Fibroblast of lung (primary cell): ENCODE data around the gene RAP1GAP2. TPM values are rescaled to one million over a fixed set of nuclear protein-coding genes. Genes with fewer than 3 reads are reported as not detected.

Source experiments
- DNase-seq, 2 donors: peaks; one replicate each; pipeline versions ENCODE4 v3.0.0 to v3.0.0-alpha.2; 2010; ENCODE audit warnings: low read depth in 2 of 2
- H2AFZ ChIP-seq: 2 replicates; pipeline ENCODE4 v1.5.1; 2012; ENCODE audit warnings: low read length, control low read depth, inconsistent platforms
- H3K27ac ChIP-seq: 2 replicates; pipeline ENCODE4 v1.5.1; 2011; ENCODE audit warnings: low read length, control low read depth; ENCODE audit not compliant: insufficient read depth
- H3K27me3 ChIP-seq: 2 replicates; pipeline ENCODE4 v1.5.1; 2011; ENCODE audit warnings: mild to moderate bottlenecking, low read length; ENCODE audit not compliant: control insufficient read depth, insufficient read depth
- H3K36me3 ChIP-seq: 2 replicates; pipeline ENCODE4 v1.5.1; 2011; ENCODE audit warnings: low read length; ENCODE audit not compliant: control insufficient read depth, insufficient read depth
- H3K4me1 ChIP-seq: 2 replicates; pipeline ENCODE4 v1.5.1; 2011; ENCODE audit warnings: low read length; ENCODE audit not compliant: control insufficient read depth, insufficient read depth; ENCODE audit errors: extremely low read depth
- H3K4me2 ChIP-seq: 2 replicates; pipeline ENCODE4 v1.5.1; 2011; ENCODE audit warnings: low read length, control low read depth; ENCODE audit not compliant: insufficient read depth; ENCODE audit errors: extremely low read depth
- H3K4me3 ChIP-seq, 4 experiments: fragments of 200-600 bp in 1 of 4; sonication (generic) in 1 of 4; replicated peaks in 1 of 4; 2 replicates each; pipeline ENCODE4 v1.5.1; 2011 to 2016; ENCODE audit warnings: low read length in 4 of 4, low read depth in 3 of 4, mild to moderate bottlenecking in 3 of 4, control low read depth in 2 of 4, inconsistent platforms in 1 of 4, mixed read lengths in 1 of 4; ENCODE audit not compliant: insufficient read depth in 1 of 4; ENCODE audit errors: control extremely low read depth in 1 of 4
- H3K79me2 ChIP-seq: 2 replicates; pipeline ENCODE4 v1.5.1; 2012; ENCODE audit warnings: mild to moderate bottlenecking, low read length, inconsistent platforms; ENCODE audit not compliant: control insufficient read depth, insufficient read depth
- H3K9ac ChIP-seq: 2 replicates; pipeline ENCODE4 v1.5.1; 2011; ENCODE audit warnings: mild to moderate bottlenecking, low read length, control low read depth; ENCODE audit not compliant: insufficient read depth
- H3K9me3 ChIP-seq: 2 replicates; pipeline ENCODE4 v1.5.1; 2012; ENCODE audit warnings: low read depth, low read length; ENCODE audit not compliant: control insufficient read depth, insufficient read depth
- H4K20me1 ChIP-seq: 2 replicates; pipeline ENCODE4 v1.5.1; 2011; ENCODE audit warnings: low read length; ENCODE audit not compliant: control insufficient read depth, insufficient read depth; ENCODE audit errors: extremely low read depth
- CTCF ChIP-seq, 2 donors: IDR thresholded peaks in 1 of 2; conservative IDR thresholded peaks in 1 of 2; 1 replicate in 1 of 2; 2 replicates in 1 of 2; pipeline ENCODE4 v1.5.1; 2011 to 2012; ENCODE audit warnings: low read length in 2 of 2, control low read depth in 1 of 2, inconsistent platforms in 1 of 2, low read depth in 1 of 2, mild to moderate bottlenecking in 1 of 2
- EZH2 ChIP-seq: IDR thresholded peaks from 2 replicates; pipeline ENCODE4 v1.5.1; 2012; ENCODE audit warnings: low read length, control low read depth, mild to moderate bottlenecking; ENCODE audit errors: missing control alignments
- polyA plus RNA-seq, 2 donors: library from polyadenylated mRNA; depleted of rRNA in 1 of 2; stranded (reverse) in 1 of 2; unstranded in 1 of 2; fragments of >200 nt; gene quantifications; 2 replicates each; pipeline ENCODE4 v1.2.1, GENCODE V29; 2011 to 2012; ENCODE audit warnings: missing spikeins in 1 of 2
- total RNA-seq: library from RNA; depleted of rRNA; stranded (reverse); fragments of >200 nt; gene quantifications from 2 replicates; pipeline ENCODE4 v1.2.1, GENCODE V29; 2014

The RAP1GAP2 gene
- total and polyA plus RNA-seq, 2 donors (not counting 1 experiment from before 2014, with no cell fraction given): 0.33 to 0.99 TPM

- TF ChIP-seq EZH2 (no peak), CTCF (conservative IDR thresholded peaks at IDR 0.05 in 1 of 2, IDR thresholded peaks at IDR 0.05 in 1 of 2; ENCODE audit: low read depth in 1 of 2, low read length in 2 of 2) (no peak)
- Histone ChIP-seq H3K27me3 (no peaks in the 10 kb centered on the region), H3K79me2 (no peaks in the 10 kb centered on the region), H3K4me1 (no peaks in the 10 kb centered on the region), H2AFZ (no peak overlapping the region), H3K36me3 (no peaks in the 10 kb centered on the region), H3K9ac (no peak overlapping the region), H3K4me3 (no peak overlapping the region), H4K20me1 (no peaks in the 10 kb centered on the region), H3K9me3 (no peaks in the 10 kb centered on the region), H3K27ac (no peak overlapping the region), H3K4me2 (no peak overlapping the region)
- DNase-seq: no peak
Measured at GRCh38 chr17:2903193-2903974, 107.1 kb downstream of the RAP1GAP2 start.

- Histone ChIP-seq H3K36me3 (no peaks in the 10 kb centered on the region), H4K20me1 (no peaks in the 10 kb centered on the region), H3K27me3 (no peaks in the 10 kb centered on the region), H3K4me2 (no peak overlapping the region), H3K79me2 (no peaks in the 10 kb centered on the region), H3K9me3 (no peaks in the 10 kb centered on the region), H3K4me1 (no peaks in the 10 kb centered on the region), H2AFZ (no peak overlapping the region), H3K27ac (no peak overlapping the region), H3K4me3 (no peak overlapping the region), H3K9ac (no peak overlapping the region)
- DNase-seq: peak in 1 of 2 donors; percentile 34
- TF ChIP-seq CTCF (conservative IDR thresholded peaks at IDR 0.05 in 1 of 2, IDR thresholded peaks at IDR 0.05 in 1 of 2; ENCODE audit: low read depth in 1 of 2, low read length in 2 of 2) (no peak), EZH2 (no peak)
Measured at GRCh38 chr17:2904135-2904534, 107.9 kb downstream of the RAP1GAP2 start.

GRCh38 chr17:2905269-2905668, 109.0 kb downstream of the RAP1GAP2 start:
- no peak for TF ChIP-seq CTCF (conservative IDR thresholded peaks at IDR 0.05 in 1 of 2, IDR thresholded peaks at IDR 0.05 in 1 of 2; ENCODE audit: low read depth in 1 of 2, low read length in 2 of 2)
- no peak for TF ChIP-seq EZH2
- no peak overlapping the region for H3K4me2 ChIP-seq
- H4K20me1 ChIP-seq: no peaks in the 10 kb centered on the region
- H3K79me2 ChIP-seq: no peaks in the 10 kb centered on the region
- H3K9ac ChIP-seq: no peak overlapping the region
- no peaks in the 10 kb centered on the region for H3K27me3 ChIP-seq
- no peaks in the 10 kb centered on the region for H3K9me3 ChIP-seq
- no peak overlapping the region for H2AFZ ChIP-seq
- H3K4me3 ChIP-seq: no peak overlapping the region
- H3K4me1 ChIP-seq: no peaks in the 10 kb centered on the region
- no peaks in the 10 kb centered on the region for H3K36me3 ChIP-seq
- no peak overlapping the region for H3K27ac ChIP-seq
- DNase-seq: no peak
